Stimulated activated CD4-positive, alpha-beta T cell treated with anti-CD3 and anti-CD28 coated beads, Interleukin-4, amount 100 ng/mL, for 48 hours (primary cell): Measurements from ENCODE around the gene PDGFA.
A peak's percentile ranks its signal among the peaks of the same experiment; 100 is the strongest.

Source experiments
- DNase-seq, 2 donors: peaks; one replicate each; pipeline ENCODE4 v3.0.0-alpha.2; 2020; ENCODE audit warnings: low read depth in 2 of 2

The PDGFA gene

GRCh38 chr7:536231-536630 is 16.6 kb upstream of the PDGFA start:
- DNase-seq = no peak

- DNase-seq = no peak
Measured at GRCh38 chr7:534959-535358, 15.3 kb upstream of the PDGFA start.

- no peak for DNase-seq
Measured at GRCh38 chr7:534075-534474, 14.4 kb upstream of the PDGFA start.

- DNase-seq = no peak
Measured at GRCh38 chr7:533266-533665, 13.6 kb upstream of the PDGFA start.

GRCh38 chr7:532379-533143 is 12.9 kb upstream of the PDGFA start:
- DNase-seq = no peak

GRCh38 chr7:531777-532176 is 12.1 kb upstream of the PDGFA start:
- no peak for DNase-seq

GRCh38 chr7:528451-528850 is 8.8 kb upstream of the PDGFA start:
- no peak for DNase-seq

- no peak for DNase-seq
Measured at GRCh38 chr7:527723-528122, 8.1 kb upstream of the PDGFA start.

- DNase-seq = no peak
Measured at GRCh38 chr7:526460-527034, 6.9 kb upstream of the PDGFA start.

- DNase-seq = no peak
Measured at GRCh38 chr7:525740-526139, 6.1 kb upstream of the PDGFA start.

- no peak for DNase-seq
Measured at GRCh38 chr7:524800-525199, 5.2 kb upstream of the PDGFA start.

GRCh38 chr7:523347-524336 is 4.0 kb upstream of the PDGFA start:
- no peak for DNase-seq

- DNase-seq = no peak
Measured at GRCh38 chr7:522951-523314, 3.3 kb upstream of the PDGFA start.

GRCh38 chr7:522071-522950 is 2.7 kb upstream of the PDGFA start:
- no peak for DNase-seq

GRCh38 chr7:521221-522070 is 1.8 kb upstream of the PDGFA start:
- no peak for DNase-seq

- DNase-seq = no peak
Measured at GRCh38 chr7:520503-521161, 986 bp upstream of the PDGFA start.

GRCh38 chr7:518630-519483 is 789 bp downstream of the PDGFA start:
- DNase-seq = peak in 1 of 2 donors; percentile 55

- DNase-seq = no peak
Measured at GRCh38 chr7:517774-518629, 1.6 kb downstream of the PDGFA start.
